ENCODE data around the gene HOXA5. TPM values are rescaled to one million over a fixed set of nuclear protein-coding genes. Genes with fewer than 3 reads are reported as not detected.

HOXA5 gene
- total RNA-seq, 1 donor from 2014 or later, result 0.59 TPM

DNA sequence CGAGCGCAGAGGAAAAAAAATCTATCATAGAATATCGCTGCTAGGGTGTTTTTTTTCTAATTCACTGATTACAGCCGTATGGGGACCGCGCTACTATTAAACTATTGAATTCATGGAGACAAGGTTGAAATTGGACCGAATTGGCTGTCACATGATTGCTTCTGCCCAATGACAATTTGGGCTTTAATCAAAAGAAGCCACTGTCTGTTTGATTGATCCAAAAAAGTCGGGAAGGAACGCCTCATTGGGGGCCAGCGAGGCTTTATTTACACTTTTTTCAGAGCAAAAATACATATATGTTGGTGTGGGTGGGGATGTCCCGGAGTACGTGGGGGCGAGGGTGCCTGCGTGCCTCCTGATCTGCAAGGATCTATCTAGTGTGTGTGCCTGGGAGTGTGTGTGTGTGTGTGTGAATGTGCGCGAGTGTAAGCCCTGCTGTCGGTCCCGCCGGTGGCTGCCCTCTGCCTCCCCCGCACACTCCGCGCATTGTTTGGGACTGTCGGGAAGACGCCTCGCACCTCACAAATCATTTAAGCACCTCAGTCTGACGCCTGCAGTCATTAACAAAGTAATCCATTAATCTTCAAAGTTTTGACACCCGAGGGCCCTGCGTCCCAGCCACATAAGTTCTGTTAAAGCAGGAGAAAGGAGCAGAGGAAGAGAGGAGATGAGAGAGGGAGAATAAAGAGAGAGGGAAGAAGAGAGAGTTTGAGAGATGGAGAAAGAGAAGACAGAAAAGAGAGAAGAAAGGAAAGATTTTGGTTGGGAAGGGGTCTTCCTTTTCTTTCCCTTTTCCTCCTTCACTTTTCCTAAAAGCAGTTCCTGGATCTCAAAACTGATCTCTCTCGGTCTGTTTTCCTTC lies 40.7 kb downstream of the HOXA5 start, which contains the start of gene HOXA2:
Gene HOXA2 (minus strand): TSS at position 103 of the 862 bp plus-strand sequence. CDS start 183 bp downstream, outside the sequence.
- Mint-ChIP-seq H3K36me3 (ENCODE audit: low read depth, unreplicated experiment) (peaks cover 16% of the 10 kb centered on the region), H3K27me3 (ENCODE audit: unreplicated experiment) (peaks cover 43% of the 10 kb centered on the region), H3K4me3 (ENCODE audit: unreplicated experiment) (peak within 1 kb of the TSS; percentile 83), H3K27ac (ENCODE audit: unreplicated experiment) (peak within 1 kb of the TSS; percentile 80), H3K9me3 (ENCODE audit: unreplicated experiment) (no peaks in the 10 kb centered on the region), H3K4me1 (ENCODE audit: unreplicated experiment) (peaks cover 60% of the 10 kb centered on the region)
- no peak for DNase-seq (ENCODE audit: low spot score)
- TF ChIP-seq CTCF (IDR thresholded peaks at IDR 0.05; ENCODE audit: unreplicated experiment), result no peak

DNA sequence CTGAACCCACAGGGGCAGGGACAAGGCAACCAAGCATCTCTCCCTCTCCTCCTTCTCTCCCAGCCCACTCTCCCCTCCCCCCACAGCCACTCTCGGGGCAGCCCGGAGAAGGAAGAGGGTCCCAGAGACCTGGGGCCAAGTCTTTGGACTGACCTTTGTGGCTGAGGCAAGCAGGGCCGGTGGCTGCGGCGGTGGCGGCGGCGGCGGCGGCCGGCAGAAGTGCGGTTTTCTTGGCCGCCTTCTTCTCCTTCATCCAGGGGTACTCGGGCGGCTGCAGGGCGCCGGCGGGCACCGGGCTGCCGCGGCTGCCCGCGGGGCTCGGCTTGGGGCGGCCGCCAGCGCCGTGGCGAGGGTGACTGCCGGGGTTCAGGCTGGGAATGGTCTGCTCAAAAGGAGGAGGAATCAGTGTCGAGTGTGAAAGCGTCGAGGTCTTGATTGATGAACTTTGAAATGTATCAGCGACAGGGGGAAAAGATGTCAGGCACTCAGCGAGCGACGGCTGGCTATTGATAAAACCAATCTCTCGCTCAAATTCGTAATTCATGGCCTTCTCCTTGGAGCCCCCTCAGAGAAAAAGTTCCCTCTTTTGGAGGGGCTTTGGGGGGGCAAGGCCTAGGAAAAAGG lies 41.4 kb downstream of the HOXA5 start:
- Mint-ChIP-seq H3K27ac (ENCODE audit: unreplicated experiment) (peak overlapping the region; percentile 80), H3K36me3 (ENCODE audit: low read depth, unreplicated experiment) (peaks cover 16% of the 10 kb centered on the region), H3K4me1 (ENCODE audit: unreplicated experiment) (peaks cover 59% of the 10 kb centered on the region), H3K9me3 (ENCODE audit: unreplicated experiment) (no peaks in the 10 kb centered on the region), H3K4me3 (ENCODE audit: unreplicated experiment) (peak overlapping the region; percentile 83), H3K27me3 (ENCODE audit: unreplicated experiment) (peaks cover 47% of the 10 kb centered on the region)
- DNase-seq (ENCODE audit: low spot score), result no peak
- TF ChIP-seq CTCF (IDR thresholded peaks at IDR 0.05; ENCODE audit: unreplicated experiment), result no peak

- Mint-ChIP-seq H3K27ac (ENCODE audit: unreplicated experiment) (peak overlapping the region; percentile 71), H3K9me3 (ENCODE audit: unreplicated experiment) (no peaks in the 10 kb centered on the region), H3K36me3 (ENCODE audit: low read depth, unreplicated experiment) (peaks cover 16% of the 10 kb centered on the region), H3K27me3 (ENCODE audit: unreplicated experiment) (peaks cover 47% of the 10 kb centered on the region), H3K4me3 (ENCODE audit: unreplicated experiment) (peak overlapping the region; percentile 83), H3K4me1 (ENCODE audit: unreplicated experiment) (peaks cover 57% of the 10 kb centered on the region)
- no peak for TF ChIP-seq CTCF (IDR thresholded peaks at IDR 0.05; ENCODE audit: unreplicated experiment)
- DNase-seq (ENCODE audit: low spot score), result no peak
Observed at GRCh38 chr7:27101171-27101956, 42.1 kb downstream of the HOXA5 start.

GRCh38 chr7:27100694-27101170 lies 42.7 kb downstream of the HOXA5 start:
- H3K36me3 Mint-ChIP-seq (ENCODE audit: low read depth, unreplicated experiment), result peaks cover 16% of the 10 kb centered on the region
- peaks cover 47% of the 10 kb centered on the region for H3K27me3 Mint-ChIP-seq (ENCODE audit: unreplicated experiment)
- no peak for TF ChIP-seq CTCF (IDR thresholded peaks at IDR 0.05; ENCODE audit: unreplicated experiment)
- H3K9me3 Mint-ChIP-seq (ENCODE audit: unreplicated experiment), result no peaks in the 10 kb centered on the region
- peak overlapping the region; percentile 76 for H3K27ac Mint-ChIP-seq (ENCODE audit: unreplicated experiment)
- H3K4me1 Mint-ChIP-seq (ENCODE audit: unreplicated experiment), result peaks cover 53% of the 10 kb centered on the region
- no peak for DNase-seq (ENCODE audit: low spot score)
- H3K4me3 Mint-ChIP-seq (ENCODE audit: unreplicated experiment), result peak overlapping the region; percentile 83

Measured in endothelial cell (in vitro differentiated cells).